ENCODE results near the gene CBFA2T3.

The CBFA2T3 gene

DNA sequence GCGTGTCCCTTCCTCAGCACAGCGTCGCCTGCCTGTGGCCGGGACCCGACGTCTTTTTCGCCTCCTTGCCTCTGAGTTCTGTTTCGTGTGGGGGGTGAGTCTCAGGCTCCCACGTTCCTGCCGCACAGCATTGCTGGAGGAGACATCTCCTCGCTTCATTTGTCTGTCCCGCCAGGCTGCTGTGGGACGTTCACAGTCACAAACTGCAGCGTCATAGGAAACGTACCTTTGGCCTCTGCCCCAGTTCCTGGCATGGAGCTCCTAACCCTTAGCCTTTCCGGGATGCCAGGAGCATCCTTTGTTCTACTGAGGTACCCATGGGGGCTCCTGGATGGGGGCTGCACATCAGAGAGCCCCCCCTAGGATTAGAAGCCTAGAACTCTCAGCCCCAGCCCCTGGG is 18.2 kb upstream of the CBFA2T3 start:
- DNase-seq = no peak

DNA sequence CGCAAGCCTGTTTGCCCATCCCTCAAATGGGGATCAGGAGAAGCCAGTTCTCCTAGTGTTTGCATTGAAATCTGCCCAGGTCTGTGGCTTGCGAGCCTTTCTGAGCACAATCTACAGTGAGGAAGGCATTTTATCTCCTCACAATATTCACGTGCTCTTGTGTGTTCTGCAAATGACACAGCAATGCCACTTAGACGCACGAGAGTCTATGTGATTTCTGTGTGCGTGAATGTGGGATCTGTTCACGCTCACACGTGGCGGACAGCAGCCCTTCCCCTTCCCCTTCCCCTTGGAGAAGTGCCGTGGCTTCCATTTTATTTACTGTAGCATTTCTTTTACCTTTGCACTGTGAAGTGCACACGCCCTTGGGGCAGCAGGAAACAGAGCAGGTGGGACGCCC is 17.7 kb upstream of the CBFA2T3 start:
- DNase-seq = no peak

DNA sequence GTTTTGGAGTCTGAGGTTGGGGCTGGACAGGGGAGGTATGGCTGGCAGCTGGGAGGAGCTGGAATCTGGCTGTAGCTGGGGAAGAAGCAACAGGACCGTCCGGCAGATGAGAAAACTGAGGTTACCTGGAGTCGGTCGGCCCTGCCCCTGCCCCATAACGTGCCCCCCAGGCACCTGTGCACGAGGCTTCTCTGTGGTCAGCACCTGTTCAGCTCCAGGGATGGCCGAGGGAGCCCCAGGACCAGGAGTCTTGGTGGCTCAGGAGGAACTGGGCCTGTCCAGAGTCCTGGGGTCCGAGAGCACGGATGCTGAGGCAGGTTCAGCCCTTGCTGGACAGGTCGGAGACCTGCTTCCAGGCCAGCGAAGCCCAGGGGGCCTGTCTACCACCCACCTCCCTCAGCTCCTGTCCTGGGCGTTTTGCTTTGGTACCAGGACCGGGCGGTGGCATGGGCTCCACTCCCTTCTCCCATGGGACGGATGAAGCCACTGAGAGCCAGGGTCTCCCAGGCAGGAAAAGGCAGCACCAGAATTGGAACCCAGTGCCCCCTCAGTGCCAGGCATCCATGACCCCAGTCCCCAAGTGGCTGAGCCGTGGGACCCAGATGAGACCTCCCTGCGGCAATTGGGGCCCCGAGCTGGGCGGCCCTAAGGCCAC is 17.1 kb upstream of the CBFA2T3 start:
- DNase-seq = no peak

DNA sequence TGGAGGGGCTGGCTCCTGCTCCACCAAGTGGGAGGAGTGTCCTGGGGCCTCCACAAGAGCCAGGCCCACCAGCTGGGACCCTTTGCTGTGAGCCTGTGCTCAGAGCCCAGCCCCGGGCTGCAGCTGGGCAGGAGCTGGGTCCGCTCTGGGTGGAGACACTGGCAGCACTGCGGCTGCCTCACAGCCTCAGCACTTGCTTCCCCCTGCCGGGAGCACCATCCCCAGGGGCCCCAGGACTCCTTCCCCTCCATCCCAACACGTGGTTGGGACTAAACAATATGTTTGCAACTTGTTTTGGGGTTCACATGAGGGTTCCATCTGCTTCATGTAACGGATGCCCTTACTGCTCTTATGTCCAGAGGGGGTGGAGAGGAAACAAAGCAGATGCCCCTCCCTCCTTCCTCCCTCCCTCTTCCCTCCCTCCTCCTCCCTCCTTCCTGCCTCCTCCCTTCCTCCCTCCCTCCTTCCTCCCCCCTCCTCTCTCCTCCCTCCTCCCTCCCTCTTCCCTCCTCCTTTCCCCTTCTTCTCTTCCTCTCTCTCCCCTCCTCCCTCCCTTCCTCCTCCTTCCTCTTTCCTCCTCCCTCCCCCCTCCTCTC is 16.3 kb upstream of the CBFA2T3 start:
- no peak for DNase-seq

DNA sequence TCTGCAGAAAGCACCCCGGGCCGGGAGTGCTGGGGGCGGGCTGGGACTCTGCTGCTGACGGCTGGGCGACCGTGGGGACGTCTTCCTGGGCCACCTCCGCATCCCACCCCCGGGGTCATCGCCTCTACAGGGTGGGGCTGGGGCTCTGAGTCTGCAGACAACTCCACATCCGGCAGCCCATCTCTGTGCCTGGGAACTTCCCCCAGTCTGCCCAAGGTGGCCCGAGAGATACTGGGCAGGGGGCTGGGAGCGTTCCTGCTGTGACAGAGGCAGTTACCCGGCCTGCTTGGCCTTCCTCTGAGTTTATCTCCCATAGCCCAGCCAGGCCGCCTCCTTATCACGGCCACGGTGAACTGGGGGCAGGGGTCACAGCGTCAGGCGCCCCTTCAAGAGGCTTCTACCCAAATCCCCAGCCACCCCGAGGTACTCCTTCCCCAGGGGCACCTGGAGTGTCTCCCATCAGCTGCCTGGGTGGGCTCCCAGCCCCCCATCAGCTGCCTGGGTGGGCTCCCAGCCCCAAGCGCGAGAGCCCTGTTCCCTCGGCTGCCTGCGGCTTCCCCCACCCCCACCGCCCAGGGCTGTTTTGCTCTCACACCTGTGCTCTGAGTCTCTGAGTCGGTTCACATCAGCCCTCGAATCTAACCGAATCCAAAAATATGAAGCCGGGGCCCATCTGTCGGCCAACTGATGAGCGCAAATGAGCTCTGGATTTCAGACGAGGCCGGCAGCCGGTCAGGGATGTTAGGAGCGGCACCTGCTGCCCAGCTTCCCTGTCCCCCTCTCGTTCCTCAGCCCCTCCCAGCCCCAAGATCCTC is 15.6 kb upstream of the CBFA2T3 start:
- no peak for DNase-seq

DNA sequence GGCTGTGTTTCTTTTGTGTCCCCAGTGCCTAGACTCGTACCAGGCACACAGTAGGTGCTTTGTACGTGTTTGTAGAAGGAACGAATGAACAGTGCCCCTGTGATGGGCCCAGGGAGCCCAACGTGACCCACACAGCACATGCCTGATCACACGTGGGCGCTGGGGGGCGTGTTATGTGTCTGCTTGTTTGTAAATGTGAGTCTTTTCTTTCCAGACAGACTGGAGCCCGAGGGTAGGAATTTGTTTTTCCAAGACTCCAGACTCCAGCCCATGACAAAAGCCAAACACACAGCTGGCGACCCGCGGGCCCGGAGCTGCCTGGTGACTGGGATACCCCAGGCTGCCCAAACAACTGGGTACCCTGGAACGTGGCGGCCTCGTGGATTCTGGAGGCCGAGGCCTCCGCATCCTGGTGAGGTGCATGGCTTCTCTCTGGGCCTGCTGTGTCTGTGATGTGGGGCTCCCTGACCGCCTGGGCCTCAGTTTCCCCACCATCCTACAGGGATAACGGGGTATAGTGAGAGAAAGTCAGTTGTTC is 14.9 kb upstream of the CBFA2T3 start:
- DNase-seq = no peak

DNA sequence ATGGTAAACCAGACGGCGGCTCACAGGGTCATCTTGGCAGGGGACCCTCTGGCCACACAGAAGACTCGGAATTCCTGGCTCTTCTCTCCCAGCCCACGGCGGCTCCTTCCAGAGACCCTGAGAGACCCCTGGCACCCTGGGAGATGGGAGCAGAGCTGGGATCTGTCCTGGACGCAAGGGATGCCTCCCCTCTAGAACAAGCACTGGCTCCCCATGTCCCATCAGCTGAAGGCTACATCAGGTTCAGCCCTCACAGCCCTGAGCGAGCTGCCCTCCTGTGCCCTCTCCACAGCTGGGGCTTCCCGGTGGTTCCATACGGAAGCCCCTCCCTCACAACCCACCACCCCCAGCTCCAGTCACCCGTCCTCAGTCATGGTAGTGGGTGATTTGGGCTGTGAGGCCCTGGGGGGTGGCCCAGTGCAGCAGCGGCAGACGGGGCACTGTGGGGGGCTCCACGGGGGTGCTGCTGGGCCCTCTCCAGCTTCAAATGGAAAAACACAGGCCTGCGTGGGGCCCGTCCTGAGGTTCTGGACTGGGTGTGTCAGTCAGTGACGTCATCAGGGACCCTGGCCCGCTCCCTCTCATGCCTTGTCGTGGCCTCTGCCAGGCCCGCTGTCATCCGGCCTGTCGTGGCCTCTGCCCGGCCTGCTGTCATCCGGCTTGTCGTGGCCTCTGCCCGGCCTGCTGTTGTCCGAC is 13.0 kb upstream of the CBFA2T3 start:
- no peak for DNase-seq

DNA sequence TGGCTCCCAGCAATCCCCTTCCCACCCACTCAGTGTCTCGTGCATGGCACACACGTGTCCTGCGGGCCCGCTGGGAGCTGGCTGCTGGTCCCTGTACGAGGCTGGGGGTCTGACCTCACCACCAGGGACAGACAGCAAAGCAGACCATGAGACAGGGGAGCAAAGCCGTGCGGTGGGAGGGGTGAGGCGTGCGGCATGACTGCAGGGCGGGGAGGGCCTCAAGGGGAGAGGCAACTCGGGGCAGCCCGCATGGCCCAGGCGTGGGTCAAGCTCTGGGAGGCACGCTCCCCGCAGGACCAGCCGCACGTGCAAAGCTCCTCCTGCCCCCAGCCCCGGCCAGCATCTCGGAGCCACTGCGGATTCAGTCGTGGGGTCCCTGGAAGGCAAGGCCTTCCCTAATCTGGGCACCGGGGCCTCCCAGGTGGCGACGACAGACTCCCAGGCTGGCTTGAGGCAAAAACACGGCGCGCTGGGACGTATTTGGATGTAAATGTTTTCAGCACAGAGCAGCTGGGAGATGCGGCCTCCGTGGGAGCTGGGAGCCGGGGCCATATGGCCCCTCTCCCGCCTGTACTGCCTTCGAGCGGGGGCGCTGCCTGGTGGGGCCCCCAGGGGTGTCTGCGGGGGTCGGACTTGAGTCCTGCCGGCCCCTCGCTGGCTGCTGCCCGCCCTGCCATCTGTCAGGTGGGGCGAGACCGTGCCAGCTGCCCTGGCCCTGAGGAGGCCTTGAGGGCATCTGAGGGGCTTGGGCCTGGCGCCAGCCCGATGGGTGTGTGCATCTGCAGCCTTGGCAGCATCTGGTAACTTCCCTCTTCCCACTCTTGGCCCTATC is 12.2 kb upstream of the CBFA2T3 start:
- no peak for DNase-seq

DNA sequence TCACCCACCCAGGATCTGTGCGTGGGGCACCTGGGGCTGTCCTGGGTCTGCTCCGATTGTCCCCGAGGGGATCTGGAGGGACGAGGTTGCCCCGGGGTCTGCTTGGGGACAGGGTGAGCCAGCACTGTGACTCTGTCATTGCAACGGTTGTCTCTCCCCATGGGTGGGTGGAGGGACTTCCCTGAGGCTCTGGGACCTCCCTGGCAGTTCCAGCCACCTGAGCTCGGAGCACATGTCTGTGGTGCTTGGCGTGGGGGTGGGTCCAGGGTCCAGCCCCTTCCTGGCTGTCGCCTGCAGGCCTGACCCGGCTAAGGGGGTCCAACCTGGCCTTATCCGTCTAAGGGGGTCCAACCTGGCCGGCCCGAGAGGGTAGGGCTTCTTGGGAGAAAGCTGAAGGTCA is 8.5 kb upstream of the CBFA2T3 start:
- DNase-seq = no peak

DNA sequence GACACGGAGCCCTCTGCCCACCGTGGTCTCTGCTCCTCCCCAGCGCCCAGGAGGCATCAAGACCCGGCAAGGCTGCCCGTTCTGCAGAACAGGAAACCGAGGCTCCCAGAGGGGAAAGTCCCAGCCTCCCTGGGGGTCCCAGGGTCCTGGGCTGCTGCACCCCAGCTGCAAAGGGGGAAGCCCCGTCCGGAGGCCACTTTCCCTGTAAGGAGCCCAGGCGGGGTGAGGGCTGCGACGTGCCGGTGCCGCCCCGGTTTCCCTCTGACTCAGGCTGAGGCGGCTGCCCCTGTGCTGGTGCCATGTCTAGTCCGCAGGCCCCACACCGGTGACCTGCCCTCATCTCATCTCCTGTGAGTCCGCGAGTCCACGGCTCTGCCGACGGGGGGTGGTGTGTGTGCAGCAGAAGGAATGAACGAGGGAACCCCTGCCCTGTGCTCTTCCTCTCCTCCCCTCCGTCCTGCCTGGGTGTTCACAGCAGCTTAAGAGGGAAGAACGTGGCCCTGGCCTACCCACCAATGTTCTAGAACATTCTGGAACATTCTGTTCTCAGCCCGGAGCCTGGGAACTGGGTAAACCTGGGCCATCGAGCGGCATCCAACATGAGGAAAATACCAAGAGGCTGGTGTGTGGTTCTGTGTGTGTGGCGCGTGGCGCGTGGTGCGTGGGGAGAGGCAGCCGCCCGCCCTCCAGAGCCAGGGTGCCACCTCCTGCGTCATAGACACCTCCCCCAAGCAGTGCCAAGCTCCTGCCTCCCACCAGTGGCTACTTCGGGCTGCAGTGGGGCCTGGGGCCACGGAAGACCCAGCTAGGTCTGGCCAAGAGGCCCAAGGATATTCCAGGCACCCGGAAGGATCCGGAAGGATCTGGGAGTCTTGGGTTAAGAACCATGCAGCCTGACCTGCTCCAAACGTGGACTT is 7.0 kb upstream of the CBFA2T3 start:
- DNase-seq = no peak

DNA sequence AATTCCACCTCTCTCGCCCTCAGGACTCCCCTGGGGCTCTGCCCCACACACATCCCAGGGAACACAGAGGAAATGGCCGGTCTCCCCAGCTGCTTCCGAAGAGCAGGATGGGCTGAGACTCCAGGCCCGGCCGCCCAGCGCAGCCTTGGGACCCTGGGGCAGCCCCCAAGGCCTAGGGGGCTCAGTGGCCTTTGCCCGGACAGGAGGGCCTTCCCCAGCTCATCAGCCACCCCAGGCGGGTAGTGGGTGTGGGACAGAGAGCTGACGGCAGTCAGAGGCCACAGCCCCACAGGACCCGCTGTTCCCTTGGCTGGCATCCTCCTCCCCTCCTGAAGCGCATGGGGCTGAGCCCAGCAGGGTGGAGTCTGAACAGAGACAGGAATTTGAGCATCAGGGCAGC is 6.2 kb upstream of the CBFA2T3 start:
- DNase-seq = no peak

DNA sequence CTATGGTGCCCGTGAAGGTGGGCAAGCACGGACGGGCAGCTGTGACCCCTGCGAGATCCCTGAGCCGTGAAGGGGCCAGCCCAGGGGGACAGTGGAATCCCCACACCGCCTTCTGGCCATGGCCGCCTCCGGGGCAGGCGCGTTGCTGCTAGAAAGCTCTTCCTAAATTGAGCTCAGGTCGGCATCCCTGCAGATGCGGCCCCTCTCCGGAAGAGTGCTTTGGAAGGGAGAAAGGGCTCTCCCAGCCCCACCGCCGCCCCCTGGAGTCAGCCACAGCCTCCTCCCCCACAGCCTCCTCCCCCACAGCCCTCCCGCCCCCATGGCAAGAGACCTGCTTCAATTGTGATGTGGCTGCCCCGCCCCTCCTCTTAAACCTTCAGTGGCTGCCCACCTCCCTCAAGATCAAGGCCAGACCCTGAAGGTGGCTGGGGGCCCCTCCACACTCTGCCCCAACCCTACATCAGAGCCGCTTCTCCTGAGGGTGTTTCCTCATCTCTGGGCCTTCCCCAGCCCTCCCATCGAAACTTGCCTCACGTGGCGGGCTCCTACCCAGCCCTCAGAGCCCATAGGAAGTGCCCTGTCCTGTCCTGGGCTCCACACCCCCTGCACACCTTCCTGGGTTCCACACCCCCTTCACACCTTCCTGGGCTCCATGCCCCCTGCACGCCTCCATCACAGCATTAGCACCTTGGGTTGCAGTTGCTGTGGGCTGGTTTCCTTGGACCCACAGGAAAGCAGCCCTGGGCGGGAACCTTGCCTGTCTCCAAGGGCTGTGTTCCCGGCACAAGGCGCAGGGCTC is 5.5 kb upstream of the CBFA2T3 start:
- no peak for DNase-seq

DNA sequence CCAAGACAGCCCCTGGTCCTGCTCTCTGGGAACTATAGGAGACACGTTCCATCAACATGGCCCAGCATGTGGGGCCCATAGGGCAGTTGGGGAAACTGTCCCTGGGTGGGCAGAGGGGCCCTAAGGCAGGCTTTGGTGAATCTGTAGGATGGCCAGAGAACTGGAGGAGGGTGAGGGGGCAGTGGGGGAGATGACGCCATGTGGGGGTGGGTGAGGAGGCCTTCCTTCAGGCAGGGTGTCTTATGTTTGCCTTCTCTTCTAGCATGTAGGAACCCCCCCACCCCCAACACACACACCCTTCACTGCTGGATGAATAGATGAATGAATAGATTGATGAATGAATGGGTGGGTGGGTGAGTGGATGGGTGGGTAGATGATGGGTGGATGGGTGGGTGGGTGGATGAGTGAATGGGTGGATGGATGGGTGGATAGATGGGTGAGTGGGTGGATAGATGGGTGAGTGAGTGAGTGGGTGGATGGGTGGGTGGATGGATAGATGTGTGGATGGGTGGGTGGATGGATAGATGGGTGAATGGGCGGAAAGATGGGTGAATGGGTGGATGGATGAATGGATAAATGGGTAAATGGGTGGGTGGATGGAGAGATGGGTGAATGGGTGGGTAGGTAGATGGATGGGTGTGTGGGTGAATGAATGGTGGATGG is 2.5 kb upstream of the CBFA2T3 start:
- no peak for DNase-seq

DNA sequence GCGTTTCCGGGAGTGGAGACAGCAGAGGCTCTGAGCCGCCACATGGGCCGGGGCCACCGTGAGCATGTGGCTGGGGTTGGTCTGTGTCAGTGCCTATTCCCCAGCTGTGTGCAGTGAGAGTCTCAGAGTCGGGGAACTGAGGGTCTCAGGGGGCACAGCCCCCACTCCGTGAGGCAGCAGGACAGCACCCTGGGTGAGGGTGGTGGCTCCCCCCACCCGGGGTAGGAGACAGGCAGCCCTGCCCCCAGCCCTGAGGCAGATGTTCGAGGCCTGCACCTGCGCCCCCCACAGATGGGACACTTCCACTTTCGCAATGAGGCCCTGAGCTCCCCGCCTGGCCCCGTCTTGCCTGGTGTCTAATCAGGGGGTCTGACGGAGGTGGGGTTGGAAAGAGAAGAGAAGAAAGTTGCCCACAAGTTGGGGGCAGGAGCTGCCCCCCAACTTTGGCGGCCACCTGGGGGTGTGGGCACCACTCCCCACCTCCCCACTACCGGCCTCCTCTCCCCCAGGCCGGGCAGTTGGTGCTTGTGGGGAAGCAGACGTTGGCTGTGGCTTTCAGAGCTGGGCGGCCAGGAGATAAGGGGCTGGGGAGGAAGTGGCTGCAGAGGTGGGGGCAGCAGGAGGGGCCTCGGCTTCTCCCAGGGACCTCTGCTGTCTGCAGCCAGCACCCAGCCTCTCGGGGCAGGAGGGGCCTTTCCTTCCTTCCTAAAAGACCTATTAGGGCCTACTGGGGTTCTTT is 1.8 kb upstream of the CBFA2T3 start:
- no peak for DNase-seq

DNA sequence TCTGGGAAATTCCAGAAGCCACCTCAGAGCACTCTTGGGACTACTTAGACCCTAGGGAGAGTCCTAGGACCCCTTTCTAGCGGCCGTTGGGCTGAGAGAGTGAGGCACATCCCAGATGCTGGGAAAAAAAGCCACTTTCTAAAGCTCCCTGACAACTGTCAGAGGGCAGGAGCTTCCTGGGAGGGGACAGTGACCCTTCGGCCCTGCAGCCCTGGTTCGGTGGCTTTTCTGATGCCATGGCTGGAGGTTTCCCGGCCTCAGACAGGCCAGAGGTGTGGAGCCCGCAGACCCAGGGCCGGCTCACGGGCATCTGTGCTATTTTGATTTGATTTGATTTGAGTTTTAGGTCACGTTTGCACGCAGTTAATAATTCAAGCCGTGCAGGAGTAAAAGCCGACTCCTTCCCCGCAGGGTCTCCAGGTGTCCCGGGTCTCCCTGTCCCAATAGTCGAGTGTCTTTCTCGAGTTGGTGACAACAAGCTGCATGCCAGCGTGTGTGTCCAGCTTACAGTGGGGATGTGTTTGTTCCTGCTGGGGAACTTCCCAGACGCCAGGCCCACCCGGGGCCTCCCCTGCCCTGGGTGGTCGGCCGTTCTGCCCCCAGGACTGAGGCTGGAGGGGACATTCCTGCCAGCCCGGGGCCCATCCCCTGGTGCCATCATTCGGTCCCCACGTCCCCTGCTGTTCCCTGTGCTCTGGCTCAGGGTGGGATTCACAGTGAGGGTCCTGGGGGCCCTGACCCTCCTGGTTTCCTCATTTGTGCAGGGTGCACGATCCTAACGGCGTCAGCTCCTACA is 1.0 kb upstream of the CBFA2T3 start:
- DNase-seq = no peak

DNA sequence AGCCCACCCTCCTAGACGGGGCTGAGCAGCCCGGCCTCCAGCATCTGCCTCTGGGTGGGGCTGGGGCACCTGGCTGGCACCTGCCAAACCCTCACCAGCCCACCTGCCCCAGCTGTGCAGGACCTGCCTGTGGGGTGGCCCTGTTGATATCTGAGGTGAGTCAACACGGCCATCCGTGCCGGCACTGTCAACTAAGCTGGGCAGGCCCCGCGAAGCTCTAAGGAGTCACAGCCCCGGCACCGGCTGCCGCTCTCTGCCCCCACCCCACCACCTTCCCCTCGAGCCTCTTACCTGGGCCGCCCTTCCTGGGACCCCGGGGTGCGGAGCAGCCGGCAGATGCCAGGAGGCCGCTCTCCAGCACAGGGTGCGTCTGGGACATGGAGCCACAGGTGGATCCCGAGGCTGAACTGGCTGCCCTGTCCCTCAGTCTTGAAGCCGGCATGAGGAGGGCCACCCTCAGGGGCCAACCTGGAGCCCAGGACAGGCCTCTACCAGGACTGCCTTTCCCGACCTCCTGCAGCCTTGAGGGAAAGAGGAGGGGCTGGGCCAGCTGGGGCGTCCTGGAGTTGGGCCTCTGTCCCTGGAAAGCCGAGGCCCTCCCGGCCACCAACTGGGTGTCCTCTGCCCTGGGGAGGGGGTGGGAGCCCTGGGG is 515 bp downstream of the CBFA2T3 start:
- DNase-seq = no peak

DNA sequence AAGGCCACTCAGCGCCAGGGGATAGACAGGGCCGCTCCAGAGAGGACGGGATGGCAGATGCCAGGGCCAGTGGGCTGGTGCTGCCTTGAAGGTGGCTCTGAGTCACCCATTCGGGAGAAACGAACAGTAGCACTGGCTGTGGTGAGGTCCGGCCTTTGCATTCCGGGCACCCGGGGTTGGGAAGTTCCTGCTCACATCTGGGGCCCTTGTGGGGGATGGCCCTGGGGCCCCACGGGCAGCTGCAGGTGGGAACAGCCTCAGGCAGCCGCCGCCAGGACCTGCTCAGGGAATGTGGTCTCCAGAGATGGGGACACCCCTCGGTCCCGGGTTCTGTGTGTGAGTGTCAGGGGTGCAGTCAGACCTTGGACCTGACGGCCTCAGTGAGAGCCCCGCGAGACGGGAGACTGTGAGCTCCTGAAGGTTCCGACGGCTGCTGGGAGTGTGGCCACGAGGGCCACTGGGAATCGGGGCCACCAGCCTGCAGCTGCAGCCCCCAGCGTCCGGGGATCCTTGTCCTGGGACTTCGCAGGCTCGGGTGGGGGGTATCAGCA is 1.4 kb downstream of the CBFA2T3 start:
- no peak for DNase-seq

DNA sequence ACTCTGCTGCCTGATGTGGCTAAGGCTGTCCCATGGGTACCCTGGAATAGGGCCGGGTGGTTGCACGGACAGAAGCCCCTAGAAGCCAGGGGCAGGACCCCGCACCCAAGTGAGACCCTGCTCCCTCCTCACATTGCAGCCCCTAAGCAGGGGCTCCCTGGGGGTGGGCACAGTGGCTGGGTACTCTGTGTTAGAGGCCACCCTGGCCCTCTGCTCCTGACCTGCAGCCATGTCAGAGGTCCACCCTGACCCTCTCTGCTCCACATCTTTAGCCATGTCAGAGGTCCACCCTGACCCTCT is 2.1 kb downstream of the CBFA2T3 start:
- no peak for DNase-seq

All from midbrain (tissue), 1 donor.